GM12878 (cell line): ENCODE data around the gene PHF14.

ENCODE experiments used
- BCL3 ChIP-seq: IDR thresholded peaks from 2 replicates; pipeline ENCODE4 v1.6.1; 2011; ENCODE audit warnings: borderline replicate concordance, low read depth, mild to moderate bottlenecking, moderate library complexity, low read length; ENCODE audit not compliant: insufficient read depth, poor library complexity, severe bottlenecking
- BHLHE40 ChIP-seq, 2 experiments: fragments of 450-650 bp in 1 of 2; IDR thresholded peaks; 2 replicates each; pipeline ENCODE4 v1.6.1; 2011 to 2017; ENCODE audit warnings: low read depth in 2 of 2, borderline replicate concordance in 1 of 2, improper control_type of control experiment in 1 of 2, low read length in 1 of 2, mild to moderate bottlenecking in 1 of 2
- CREM ChIP-seq: IDR thresholded peaks from 2 replicates; pipeline ENCODE4 v1.6.1; 2014; ENCODE audit warnings: antibody characterized with exemption, low read depth
- MAX ChIP-seq: IDR thresholded peaks from 2 replicates; pipeline ENCODE4 v1.6.1; 2012; ENCODE audit warnings: low read depth, low read length, improper control_type of control experiment
- MXI1 ChIP-seq: fragments of 150-350 bp; IDR thresholded peaks from 2 replicates; pipeline ENCODE4 v1.6.1; 2011; ENCODE audit warnings: low read depth, mild to moderate bottlenecking, inconsistent platforms, low read length, improper control_type of control experiment
- PAX8 ChIP-seq: fragments of 450-650 bp; IDR thresholded peaks from 2 replicates; pipeline ENCODE4 v1.6.1; 2017; ENCODE audit warnings: mild to moderate bottlenecking, moderate library complexity
- POLR2AphosphoS5 ChIP-seq: IDR thresholded peaks from 2 replicates; pipeline ENCODE4 v1.6.1; 2011; ENCODE audit warnings: mild to moderate bottlenecking, low read length, inconsistent platforms
- SMARCA5 ChIP-seq: fragments of 450-650 bp; IDR thresholded peaks from 2 replicates; pipeline ENCODE4 v1.6.1; 2017; ENCODE audit warnings: mild to moderate bottlenecking
- SP1 ChIP-seq: IDR thresholded peaks from one replicate; pipeline ENCODE4 v1.6.1; 2011; ENCODE audit warnings: low read depth, low read length
- ZBED1 ChIP-seq: IDR thresholded peaks from 2 replicates; pipeline ENCODE4 v1.6.1; 2016; ENCODE audit warnings: borderline replicate concordance
- ZNF622 ChIP-seq: fragments of 450-650 bp; IDR thresholded peaks from 2 replicates; pipeline ENCODE4 v1.6.1; 2017; ENCODE audit warnings: mild to moderate bottlenecking, inconsistent platforms
- TF ChIP-seq, protein P1 (sequence below), 3 experiments: IDR thresholded peaks in 2 of 3; conservative IDR thresholded peaks in 1 of 3; 2 replicates each; pipeline ENCODE4 v1.5.1; 2011; ENCODE audit warnings: low read depth in 3 of 3, low read length in 3 of 3, mild to moderate bottlenecking in 3 of 3, control low read depth in 2 of 3, moderate library complexity in 2 of 3, inconsistent platforms in 1 of 3, mixed read lengths in 1 of 3; ENCODE audit not compliant: control insufficient read depth in 2 of 3, insufficient read depth in 1 of 3; ENCODE audit errors: extremely low read depth in 1 of 3

DNA sequence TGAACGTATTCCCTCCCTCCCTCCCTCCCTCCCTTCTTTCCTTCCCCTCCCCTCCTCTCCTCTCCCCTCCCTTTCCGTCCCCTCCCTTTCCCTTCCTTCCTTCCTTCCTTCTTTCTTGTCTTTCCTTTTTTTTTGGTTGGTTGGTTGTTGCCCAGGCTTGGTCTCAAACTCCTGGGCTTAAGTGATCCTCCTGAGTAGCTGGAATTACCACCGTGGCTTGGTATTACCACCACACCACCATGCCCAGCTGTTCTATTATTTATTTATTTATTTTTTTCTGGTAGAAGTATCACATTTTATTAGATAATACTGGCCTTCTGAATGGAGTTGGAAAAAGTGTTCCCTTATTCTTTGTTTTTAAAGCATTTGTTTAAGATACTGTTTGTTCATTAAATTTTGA lies 95.9 kb downstream of the PHF14 start:
- no peak for TF ChIP-seq BCL3
- TF ChIP-seq, protein P1, sequence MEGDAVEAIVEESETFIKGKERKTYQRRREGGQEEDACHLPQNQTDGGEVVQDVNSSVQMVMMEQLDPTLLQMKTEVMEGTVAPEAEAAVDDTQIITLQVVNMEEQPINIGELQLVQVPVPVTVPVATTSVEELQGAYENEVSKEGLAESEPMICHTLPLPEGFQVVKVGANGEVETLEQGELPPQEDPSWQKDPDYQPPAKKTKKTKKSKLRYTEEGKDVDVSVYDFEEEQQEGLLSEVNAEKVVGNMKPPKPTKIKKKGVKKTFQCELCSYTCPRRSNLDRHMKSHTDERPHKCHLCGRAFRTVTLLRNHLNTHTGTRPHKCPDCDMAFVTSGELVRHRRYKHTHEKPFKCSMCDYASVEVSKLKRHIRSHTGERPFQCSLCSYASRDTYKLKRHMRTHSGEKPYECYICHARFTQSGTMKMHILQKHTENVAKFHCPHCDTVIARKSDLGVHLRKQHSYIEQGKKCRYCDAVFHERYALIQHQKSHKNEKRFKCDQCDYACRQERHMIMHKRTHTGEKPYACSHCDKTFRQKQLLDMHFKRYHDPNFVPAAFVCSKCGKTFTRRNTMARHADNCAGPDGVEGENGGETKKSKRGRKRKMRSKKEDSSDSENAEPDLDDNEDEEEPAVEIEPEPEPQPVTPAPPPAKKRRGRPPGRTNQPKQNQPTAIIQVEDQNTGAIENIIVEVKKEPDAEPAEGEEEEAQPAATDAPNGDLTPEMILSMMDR (IDR thresholded peaks at IDR 0.05 in 2 of 3, conservative IDR thresholded peaks at IDR 0.05 in 1 of 3; ENCODE audit: control insufficient read depth in 2 of 3, extremely low read depth in 1 of 3, insufficient read depth in 1 of 3, low read depth in 3 of 3, low read length in 3 of 3): no peak
- TF ChIP-seq ZBED1: no peak
- TF ChIP-seq POLR2AphosphoS5: no peak
- no peak for TF ChIP-seq SMARCA5
- TF ChIP-seq SP1: no peak
- TF ChIP-seq MXI1: no peak
- no peak for TF ChIP-seq ZNF622
- no peak for TF ChIP-seq MAX
- TF ChIP-seq CREM: no peak
- no peak for TF ChIP-seq PAX8
- TF ChIP-seq BHLHE40 (IDR thresholded peaks at IDR 0.05; ENCODE audit: borderline replicate concordance in 1 of 2, low read depth in 2 of 2, low read length in 1 of 2): no peak
